GM12891 (cell line): Measurements from ENCODE around the gene GBP1.
"Not testable (repeated sequence)": the region's sequence is repeated elsewhere in the genome, so short reads cannot be mapped to it uniquely, and the experiment has no call there.

Experiments used
- DNase-seq: peaks from one replicate; pipeline ENCODE4 v3.0.0; 2011; ENCODE audit warnings: low spot score; ENCODE audit not compliant: insufficient read length
- FAIRE-seq: peaks from 2 replicates; lab custom pipeline; 2011; peaks lifted over from hg19 to GRCh38; lab: Jason Lieb, UNC
- PAX5 ChIP-seq: IDR thresholded peaks from 2 replicates; pipeline ENCODE4 v1.6.1; 2011; ENCODE audit warnings: low read length, moderate library complexity, mild to moderate bottlenecking; ENCODE audit not compliant: insufficient read depth, severe bottlenecking
- POLR2A ChIP-seq: IDR thresholded peaks from 2 replicates; pipeline ENCODE4 v1.6.1; 2011; ENCODE audit warnings: low read depth, low read length, control low read depth
- POLR2AphosphoS5 ChIP-seq: IDR thresholded peaks from 2 replicates; pipeline ENCODE4 v1.6.1; 2011; ENCODE audit warnings: low read depth, low read length, control low read depth
- POU2F2 ChIP-seq: IDR thresholded peaks from 2 replicates; pipeline ENCODE4 v1.6.1; 2011; ENCODE audit warnings: low read depth, mild to moderate bottlenecking, control low read depth, low read length, moderate library complexity
- SPI1 ChIP-seq: IDR thresholded peaks from 2 replicates; pipeline ENCODE4 v1.6.1; 2011; ENCODE audit warnings: low read depth, low read length, control low read depth
- TAF1 ChIP-seq: IDR thresholded peaks from 2 replicates; pipeline ENCODE4 v1.6.1; 2011; ENCODE audit warnings: low read depth, low read length, control low read depth

GBP1 gene

GRCh38 chr1:89089962-89090361 lies 25.0 kb upstream of the GBP1 start:
- TF ChIP-seq SPI1 = no peak
- DNase-seq (no peak), FAIRE-seq (no peak)

- DNase-seq (no peak), FAIRE-seq (no peak)
- TF ChIP-seq POU2F2 (no peak), POLR2A (no peak), TAF1 (no peak), POLR2AphosphoS5 (no peak), SPI1 (no peak), PAX5 (no peak)
Measured at GRCh38 chr1:89088572-89088971, 23.6 kb upstream of the GBP1 start.

- no peak for FAIRE-seq
- TF ChIP-seq POU2F2 (no peak), POLR2A (no peak), TAF1 (no peak), POLR2AphosphoS5 (no peak), SPI1 (no peak), PAX5 (no peak)
- no peak for DNase-seq
Measured at GRCh38 chr1:89087241-89087640, 22.2 kb upstream of the GBP1 start.

- no peak for FAIRE-seq
- no peak for TF ChIP-seq PAX5
- TF ChIP-seq POLR2A = no peak
- no peak for TF ChIP-seq TAF1
- no peak for TF ChIP-seq POU2F2
- no peak for TF ChIP-seq POLR2AphosphoS5
- TF ChIP-seq SPI1 = no peak
- no peak for DNase-seq
Measured at GRCh38 chr1:89085781-89086180, 20.8 kb upstream of the GBP1 start.

GRCh38 chr1:89081005-89081404 lies 16.0 kb upstream of the GBP1 start:
- peak; percentile 41 for FAIRE-seq
- TF ChIP-seq SPI1 (peak; percentile 85), PAX5 (no peak)

GRCh38 chr1:89080068-89080467 lies 15.1 kb upstream of the GBP1 start:
- DNase-seq, FAIRE-seq: not testable (repeated sequence)

More at GRCh38 chr1:89081005-89081404, 16.0 kb upstream of the GBP1 start:
- DNase-seq = no peak

GRCh38 chr1:89072466-89073065 lies 7.6 kb upstream of the GBP1 start:
- not testable (repeated sequence) for DNase-seq, FAIRE-seq

GRCh38 chr1:89070509-89070908 lies 5.5 kb upstream of the GBP1 start:
- FAIRE-seq (no peak), DNase-seq (no peak)
- TF ChIP-seq POLR2A (no peak), TAF1 (no peak), POU2F2 (no peak), SPI1 (no peak), PAX5 (no peak), POLR2AphosphoS5 (no peak)

GRCh38 chr1:89069951-89070350 lies 4.9 kb upstream of the GBP1 start:
- DNase-seq (no peak), FAIRE-seq (no peak)

GRCh38 chr1:89068291-89068690 lies 3.3 kb upstream of the GBP1 start:
- no peak for FAIRE-seq
- no peak for TF ChIP-seq POLR2A
- no peak for TF ChIP-seq SPI1
- TF ChIP-seq PAX5 = no peak
- TF ChIP-seq POU2F2 = no peak
- DNase-seq = no peak

More at GRCh38 chr1:89069951-89070350, 4.9 kb upstream of the GBP1 start:
- TF ChIP-seq PAX5 (no peak), POLR2A (no peak)

GRCh38 chr1:89064632-89065031 lies 376 bp downstream of the GBP1 start:
- DNase-seq (no peak), FAIRE-seq (peak; percentile 86)
- TF ChIP-seq POU2F2 (no peak), PAX5 (no peak), POLR2A (no peak), SPI1 (no peak), POLR2AphosphoS5 (no peak), TAF1 (no peak)
